SHP77 (cell line): ENCODE results near the gene YAE1.
A peak's percentile ranks its signal among the peaks of the same experiment; 100 is the strongest.

Experiments used
- DNase-seq, 2 experiments: peaks; one replicate each; lab custom pipeline; 2025; lab: John Stamatoyannopoulos, UW

The YAE1 gene

GRCh38 chr7:39554583-39555165 lies 11.5 kb upstream of the YAE1 start:
- DNase-seq = no peak

DNA sequence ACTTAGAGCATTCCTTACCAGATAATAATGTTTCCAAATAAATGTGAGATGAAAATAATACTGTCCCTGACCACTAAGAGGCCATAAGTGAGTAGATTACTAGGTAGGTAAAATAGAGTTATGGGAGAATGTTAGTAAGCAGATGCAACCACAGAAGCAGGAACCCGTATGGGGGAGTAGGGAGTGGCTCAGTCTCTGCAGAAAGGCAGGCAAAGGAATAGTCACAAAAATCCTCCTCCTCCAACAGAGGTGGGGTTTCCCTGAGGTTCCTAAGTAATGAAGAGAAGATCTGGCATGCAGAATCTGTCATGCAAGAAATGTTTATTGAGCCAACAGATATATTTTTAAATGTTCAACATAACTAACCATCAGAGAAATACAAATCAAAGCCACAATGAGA lies 9.0 kb upstream of the YAE1 start:
- DNase-seq = no peak

DNA sequence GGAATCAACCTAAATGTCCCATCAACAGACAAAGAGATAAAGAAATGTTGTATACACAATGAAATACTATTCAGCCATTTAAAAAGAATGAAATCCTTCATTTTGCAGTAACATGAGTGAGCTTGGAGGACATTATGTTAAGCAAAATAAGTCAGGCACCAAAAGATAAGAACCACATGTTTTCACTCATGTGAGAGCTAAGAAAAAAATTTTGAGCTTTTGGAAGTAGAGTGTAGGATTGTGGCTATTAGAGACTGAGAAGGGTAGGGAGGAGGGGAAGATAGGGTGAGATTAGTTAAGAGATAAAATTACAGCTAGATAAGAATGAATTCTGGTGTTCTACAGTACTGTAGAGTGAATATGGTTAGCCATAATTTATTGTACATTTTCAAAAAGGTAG lies 8.3 kb upstream of the YAE1 start:
- DNase-seq = no peak

DNA sequence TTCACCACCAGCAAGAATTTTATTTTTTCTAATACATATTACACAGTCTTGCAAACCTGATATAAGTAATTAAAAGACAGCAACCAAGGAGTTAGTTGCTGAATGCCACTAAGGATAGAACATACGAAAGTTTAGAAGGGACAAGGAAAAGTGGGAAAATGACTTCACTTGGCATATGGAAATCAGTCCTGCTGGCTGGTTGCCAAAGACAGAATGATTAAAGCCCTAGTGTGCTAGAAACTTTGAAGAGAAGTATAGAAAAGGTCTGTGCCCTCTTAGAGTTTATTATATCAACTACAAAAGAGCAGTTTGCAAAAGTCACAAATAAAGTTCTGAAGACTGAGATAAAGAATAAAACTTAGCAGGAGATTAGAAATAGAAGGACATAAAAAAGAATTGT lies 5.8 kb upstream of the YAE1 start:
- no peak for DNase-seq

DNA sequence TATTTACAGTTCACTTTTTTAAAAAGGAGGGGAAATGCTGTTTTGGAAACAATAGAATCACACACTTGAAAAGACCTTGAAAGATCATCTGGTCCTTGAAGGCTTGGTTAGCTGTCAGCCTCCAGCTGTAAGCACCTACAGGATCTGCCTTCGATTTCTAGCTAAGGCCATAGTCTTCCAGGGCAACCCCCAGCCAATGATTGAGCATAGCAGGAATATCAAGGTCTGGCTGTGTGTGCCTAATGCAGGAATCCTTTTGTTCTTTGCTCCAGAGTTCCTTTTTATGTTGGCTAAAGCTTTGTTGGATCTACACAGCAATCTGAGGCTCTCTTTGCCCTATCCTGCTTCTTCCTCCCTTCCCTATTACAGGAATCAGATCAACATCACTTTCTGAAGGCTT lies 5.2 kb upstream of the YAE1 start:
- DNase-seq = no peak

DNA sequence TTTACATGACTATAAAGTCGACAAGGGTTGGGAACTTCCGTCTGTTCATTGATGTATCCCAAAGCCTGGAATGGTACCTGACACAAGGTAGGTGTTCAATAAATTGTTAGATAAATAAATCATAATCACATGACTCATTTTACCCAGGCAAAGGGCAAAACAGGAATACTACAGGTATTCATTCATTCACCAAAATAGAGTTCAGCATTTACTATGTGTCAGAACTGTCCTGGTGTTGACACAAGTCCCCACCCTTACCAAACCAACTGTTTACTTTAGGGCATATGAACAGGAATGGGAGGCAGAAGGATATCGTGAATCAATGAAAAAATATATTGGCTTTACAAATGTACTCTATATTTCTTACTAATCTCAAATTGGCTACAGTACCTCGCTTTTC lies 666 bp upstream of the YAE1 start:
- no peak for DNase-seq

GRCh38 chr7:39567294-39567693 lies 1.1 kb downstream of the YAE1 start:
- DNase-seq = no peak

GRCh38 chr7:39574673-39575349 lies 8.6 kb downstream of the YAE1 start:
- no peak for DNase-seq

DNA sequence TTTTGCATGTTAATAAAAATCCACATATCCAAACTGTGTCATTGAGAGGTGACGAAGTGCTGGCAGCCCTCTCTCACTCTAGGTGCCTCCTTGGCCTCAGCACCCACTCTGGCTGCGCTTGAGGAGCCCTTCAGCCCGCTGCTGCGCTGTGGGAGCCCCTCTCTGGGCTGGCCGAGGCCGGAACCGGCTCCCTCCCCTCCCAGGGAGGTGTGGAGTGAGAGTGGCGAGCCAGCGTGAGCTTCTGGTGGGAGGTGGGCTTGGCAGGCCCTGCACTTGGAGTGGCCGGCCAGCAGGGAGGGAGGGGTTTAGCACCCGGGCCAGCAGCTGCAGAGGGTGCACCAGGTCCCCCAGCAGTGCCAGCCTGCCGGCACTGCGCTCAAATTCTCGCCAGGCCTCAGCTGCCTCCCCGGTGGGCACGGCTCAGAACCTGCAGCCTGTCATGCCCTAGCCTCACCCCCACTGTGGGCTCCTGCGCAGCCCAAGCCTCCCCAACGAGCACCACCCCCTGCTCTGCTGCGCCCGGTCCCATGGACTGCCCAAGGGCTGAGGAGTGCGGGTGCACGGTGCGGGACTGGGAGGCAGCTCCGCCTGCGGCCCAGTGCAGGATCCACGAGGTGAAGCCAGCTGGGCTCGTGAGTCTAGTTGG lies 11.1 kb downstream of the YAE1 start:
- DNase-seq = no peak

GRCh38 chr7:39580149-39580874 lies 14.1 kb downstream of the YAE1 start:
- DNase-seq = peak; percentile 92

DNA sequence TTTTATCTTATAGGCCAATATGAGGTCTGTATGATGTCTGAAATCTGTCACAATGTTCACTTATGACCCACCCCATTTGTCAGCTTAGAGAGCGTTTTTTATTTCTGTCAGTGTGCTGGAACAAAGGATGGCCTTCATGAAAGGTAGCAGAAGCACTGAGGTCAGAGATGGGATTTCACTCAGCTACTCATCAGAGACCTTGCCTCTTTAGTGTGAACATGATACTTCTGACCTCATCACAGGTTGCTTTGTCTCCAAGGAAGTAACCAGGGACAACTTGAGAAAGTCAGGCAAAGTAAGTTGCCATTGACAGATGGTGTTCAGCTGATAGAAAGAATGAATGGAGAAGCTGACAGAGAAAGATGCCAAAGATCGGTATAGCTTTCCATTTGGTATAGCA lies 16.3 kb downstream of the YAE1 start:
- no peak for DNase-seq

GRCh38 chr7:39583539-39583938 lies 17.3 kb downstream of the YAE1 start:
- DNase-seq = no peak

GRCh38 chr7:39587393-39587792 lies 21.2 kb downstream of the YAE1 start:
- no peak for DNase-seq

- no peak for DNase-seq
These were observed 22.2 kb downstream of the YAE1 start for GRCh38 chr7:39588416-39588815.

- DNase-seq = no peak
These were observed 23.3 kb downstream of the YAE1 start for GRCh38 chr7:39589323-39590111.

GRCh38 chr7:39592586-39592985 lies 26.4 kb downstream of the YAE1 start:
- no peak for DNase-seq

DNA sequence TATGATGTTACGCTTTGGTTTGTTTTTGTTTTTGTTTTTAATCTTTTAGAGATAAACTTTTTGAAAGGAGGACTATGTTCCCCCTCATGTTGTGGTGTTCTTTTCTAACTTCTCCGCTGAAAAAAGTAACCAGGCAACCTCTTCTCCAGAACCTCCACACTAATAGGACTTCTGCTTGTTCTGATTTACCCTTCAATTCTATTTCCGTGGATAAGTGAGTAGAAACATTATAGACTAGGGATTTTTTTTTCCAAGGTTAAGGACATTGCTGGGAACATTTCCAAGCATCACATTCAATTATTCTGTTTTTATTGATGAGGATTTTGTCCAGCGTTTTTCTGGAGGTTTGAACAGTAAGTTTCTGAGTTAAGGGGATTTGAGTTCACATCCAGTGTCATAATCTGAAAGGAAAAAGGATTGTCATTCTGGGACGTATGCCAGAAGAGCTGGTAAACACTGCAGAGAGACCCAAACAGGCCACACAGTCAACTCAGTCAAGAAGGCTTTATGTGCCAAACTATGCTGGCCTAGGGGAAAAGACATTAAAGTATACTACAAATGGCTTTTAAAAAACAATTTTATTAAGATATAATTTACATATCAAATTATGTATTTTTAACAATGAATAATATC lies 28.9 kb downstream of the YAE1 start:
- DNase-seq = peak; percentile 48 to 54

- no peak for DNase-seq
These were observed 36.1 kb downstream of the YAE1 start for GRCh38 chr7:39602351-39602750.

- DNase-seq = no peak
These were observed 37.7 kb downstream of the YAE1 start for GRCh38 chr7:39603924-39604323.

GRCh38 chr7:39605087-39605486 lies 38.9 kb downstream of the YAE1 start:
- DNase-seq = no peak

GRCh38 chr7:39606352-39606751 lies 40.1 kb downstream of the YAE1 start:
- no peak for DNase-seq

GRCh38 chr7:39606941-39607340 lies 40.7 kb downstream of the YAE1 start:
- DNase-seq = no peak
